Adrenal gland (tissue), 5 donors: ENCODE results near the gene ADGRL1.

Source experiments
- CTCF ChIP-seq, 6 experiments: fragments of 450-650 bp in 4 of 6; fragments of 200-600 bp in 2 of 6; sonication (generic) in 1 of 6; IDR thresholded peaks; 1 replicate in 5 of 6; 2 replicates in 1 of 6; pipeline versions ENCODE4 v1.5.1 to v1.8.0; 2016 to 2021; ENCODE audit warnings: antibody characterized with exemption in 6 of 6, mild to moderate bottlenecking in 2 of 6, moderate library complexity in 1 of 6
- POLR2A ChIP-seq, 2 donors: fragments of 450-650 bp; IDR thresholded peaks; one replicate each; pipeline ENCODE4 v1.6.1; 2017; ENCODE audit warnings: antibody characterized with exemption in 2 of 2, mild to moderate bottlenecking in 2 of 2, moderate library complexity in 1 of 2
- donor health status: DM: no; HTN: no; CAD: no.

GRCh38 chr19:14135355-14135754, 70.6 kb downstream of the ADGRL1 start:
- no peak for TF ChIP-seq CTCF (IDR thresholded peaks at IDR 0.05)
- no peak for TF ChIP-seq POLR2A (IDR thresholded peaks at IDR 0.05)
